Lower lobe of right lung (tissue), 1 donor: ENCODE measurements around the gene PNMA6F. TPM values are rescaled to one million over a fixed set of nuclear protein-coding genes. Genes with fewer than 3 reads are reported as not detected.

Source experiments
- total RNA-seq: library from RNA; stranded (reverse); fragmentation: NEBNext Ultra II Directional; extraction: Animal tissue kit (Norgen Biotek cat#: 25700); gene quantifications from one replicate; pipeline ENCODE4 v1.2.1, GENCODE V29; 2021
- donor health status: DM: no; HTN: yes; CAD: no; lungs with severe emphysema.

PNMA6F gene
- total RNA-seq, 1 donor from 2014 or later, result not detected

Other genes starting within 250 kb of the PNMA6F start
- 1.2 TPM for gene PNMA6A, start 249.3 kb downstream of the PNMA6F start, total RNA-seq
- not detected for gene MAGEA1, start 142.5 kb downstream of the PNMA6F start, total RNA-seq
- 7.6 TPM for gene ZNF275, start 12.4 kb upstream of the PNMA6F start, total RNA-seq
- gene PNMA6E, start 79.6 kb upstream of the PNMA6F start, total RNA-seq, result not detected
- gene ZFP92, start 89.7 kb upstream of the PNMA6F start, total RNA-seq, result 4.5 TPM
- gene TREX2, start 124.3 kb upstream of the PNMA6F start, total RNA-seq, result 0.80 TPM
- 22.7 TPM for gene HAUS7, start 148.8 kb upstream of the PNMA6F start, total RNA-seq
- gene BGN, start 173.2 kb upstream of the PNMA6F start, total RNA-seq, result 157 TPM
- gene ATP2B3, start 195.9 kb upstream of the PNMA6F start, total RNA-seq, result not detected